ENCODE measurements around the gene MYL5. TPM values are rescaled to one million over a fixed set of nuclear protein-coding genes. Genes with fewer than 3 reads are reported as not detected.
"Not testable (repeated sequence)": the region's sequence is repeated elsewhere in the genome, so short reads cannot be mapped to it uniquely, and the experiment has no call there.

The MYL5 gene
- total RNA-seq, 4 donors from 2014 or later = 20.3 to 199 (median 33.4) TPM

GRCh38 chr4:726838-727237 lies 52.5 kb downstream of the MYL5 start:
- H3K4me3 ChIP-seq = no peak overlapping the region
- no peak overlapping the region for H3K27ac ChIP-seq
- peaks cover 0 to 8% (median 0%) of the 10 kb centered on the region in 4 donors for H3K36me3 ChIP-seq
- in situ Hi-C loops (cut with MboI; ENCODE audit: low pct_ligation_motif_present in 1 of 4, low pct_unique_long_range_greater_than_20kb in 1 of 4, low sequenced_read_pairs in 3 of 4) (no loop called here), intact Hi-C loops (cut with DNase I; ENCODE audit: low total_unique reads) (no loop called here)
- WGBS, 2 donors (ENCODE audit: low coverage in 1 of 2) = 78 to 83% methylated on average over 3 to 16 of the region's 17 CpGs
- DNase-seq = no peak
- no peaks in the 10 kb centered on the region for H3K9me3 ChIP-seq
- peaks cover 0 to 26% (median 19%) of the 10 kb centered on the region in 4 donors for H3K4me1 ChIP-seq
- TF ChIP-seq POLR2AphosphoS5 (IDR thresholded peaks at IDR 0.05) (no peak), POLR2A (IDR thresholded peaks at IDR 0.05) (no peak), CTCF (IDR thresholded peaks at IDR 0.05) (no peak), EP300 (IDR thresholded peaks at IDR 0.05; ENCODE audit: low read depth) (no peak)
- no peaks in the 10 kb centered on the region for H3K27me3 ChIP-seq

GRCh38 chr4:727576-727975 lies 53.2 kb downstream of the MYL5 start:
- no peaks in the 10 kb centered on the region for H3K9me3 ChIP-seq
- H3K4me3 ChIP-seq = no peak overlapping the region
- H3K27me3 ChIP-seq = no peaks in the 10 kb centered on the region
- in situ Hi-C loops (cut with MboI; ENCODE audit: low pct_ligation_motif_present in 1 of 4, low pct_unique_long_range_greater_than_20kb in 1 of 4, low sequenced_read_pairs in 3 of 4) = no loop called here
- H3K4me1 ChIP-seq = peaks cover 0 to 25% (median 19%) of the 10 kb centered on the region in 4 donors
- intact Hi-C loops (cut with DNase I; ENCODE audit: low total_unique reads) = no loop called here
- peaks cover 0 to 8% (median 0%) of the 10 kb centered on the region in 4 donors for H3K36me3 ChIP-seq
- DNase-seq = no peak
- 49 to 66% methylated on average over 4 to 6 of the region's 6 CpGs for WGBS, 2 donors (ENCODE audit: low coverage in 1 of 2)
- TF ChIP-seq EP300 (IDR thresholded peaks at IDR 0.05; ENCODE audit: low read depth) = no peak
- TF ChIP-seq POLR2AphosphoS5 (IDR thresholded peaks at IDR 0.05) = no peak
- TF ChIP-seq CTCF (IDR thresholded peaks at IDR 0.05) = no peak
- no peak for TF ChIP-seq POLR2A (IDR thresholded peaks at IDR 0.05)
- no peak overlapping the region for H3K27ac ChIP-seq

- no peaks in the 10 kb centered on the region for H3K27me3 ChIP-seq
- no peak for DNase-seq
- no peak for TF ChIP-seq POLR2A (IDR thresholded peaks at IDR 0.05)
- no peak for TF ChIP-seq POLR2AphosphoS5 (IDR thresholded peaks at IDR 0.05)
- TF ChIP-seq CTCF (IDR thresholded peaks at IDR 0.05) = no peak
- TF ChIP-seq EP300 (IDR thresholded peaks at IDR 0.05; ENCODE audit: low read depth) = no peak
- H3K27ac ChIP-seq = no peak overlapping the region
- intact Hi-C loops (cut with DNase I; ENCODE audit: low total_unique reads) (no loop called here), in situ Hi-C loops (cut with MboI; ENCODE audit: low pct_ligation_motif_present in 1 of 4, low pct_unique_long_range_greater_than_20kb in 1 of 4, low sequenced_read_pairs in 3 of 4) (no loop called here)
- H3K4me1 ChIP-seq = peaks cover 0 to 14% (median 10%) of the 10 kb centered on the region in 4 donors
- 66 to 92% methylated on average over 6 to 20 of the region's 20 CpGs for WGBS, 2 donors (ENCODE audit: low coverage in 1 of 2)
- H3K36me3 ChIP-seq = peaks cover 0 to 28% (median 5%) of the 10 kb centered on the region in 4 donors
- H3K4me3 ChIP-seq = no peak overlapping the region
- no peaks in the 10 kb centered on the region for H3K9me3 ChIP-seq
These were observed 55.3 kb downstream of the MYL5 start for GRCh38 chr4:729336-730315.

GRCh38 chr4:730511-730910 lies 56.2 kb downstream of the MYL5 start:
- no peaks in the 10 kb centered on the region for H3K9me3 ChIP-seq
- intact Hi-C loops (cut with DNase I; ENCODE audit: low total_unique reads) (no loop called here), in situ Hi-C loops (cut with MboI; ENCODE audit: low pct_ligation_motif_present in 1 of 4, low pct_unique_long_range_greater_than_20kb in 1 of 4, low sequenced_read_pairs in 3 of 4) (no loop called here)
- peaks cover 0 to 37% (median 12%) of the 10 kb centered on the region in 4 donors for H3K36me3 ChIP-seq
- TF ChIP-seq CTCF (IDR thresholded peaks at IDR 0.05) (no peak), EP300 (IDR thresholded peaks at IDR 0.05; ENCODE audit: low read depth) (no peak)
- H3K4me1 ChIP-seq = peaks cover 0 to 11% (median 4%) of the 10 kb centered on the region in 4 donors
- no peak overlapping the region for H3K4me3 ChIP-seq
- 97% methylated on average over 27 of the region's 27 CpGs; no CpG with 5 or more reads in 1 of the 2 donors for WGBS, 2 donors (ENCODE audit: low coverage in 1 of 2)
- no peaks in the 10 kb centered on the region for H3K27me3 ChIP-seq
- no peak for DNase-seq
- no peak overlapping the region for H3K27ac ChIP-seq

- H3K27me3 ChIP-seq; intact Hi-C loops (cut with DNase I; ENCODE audit: low total_unique reads); H3K27ac ChIP-seq; H3K9me3 ChIP-seq; H3K4me3 ChIP-seq; DNase-seq; in situ Hi-C loops (cut with MboI; ENCODE audit: low pct_ligation_motif_present in 1 of 4, low pct_unique_long_range_greater_than_20kb in 1 of 4, low sequenced_read_pairs in 3 of 4): not testable (repeated sequence)
- 93% methylated on average over 11 to 36 of the region's 68 CpGs for WGBS, 2 donors (ENCODE audit: low coverage in 1 of 2)
- H3K36me3 ChIP-seq = peaks cover 0 to 40% (median 16%) of the 10 kb centered on the region in 4 donors
- H3K4me1 ChIP-seq = peaks cover 0 to 11% (median 4%) of the 10 kb centered on the region in 4 donors
These were observed 56.9 kb downstream of the MYL5 start for GRCh38 chr4:730946-731904.
